Astrocyte of the cerebellum (primary cell): ENCODE measurements around the gene SF3B6.

Experiments used
- DNase-seq: peaks from one replicate; pipeline ENCODE4 v3.0.0-alpha.2; 2011; ENCODE audit warnings: low read depth
- H3K4me3 ChIP-seq: 2 replicates; pipeline ENCODE4 v1.5.1; 2011; ENCODE audit warnings: mild to moderate bottlenecking, low read depth, low read length, moderate library complexity
- CTCF ChIP-seq: IDR thresholded peaks from 2 replicates; pipeline ENCODE4 v1.5.1; 2012; ENCODE audit warnings: low read length, low read depth, moderate library complexity, mild to moderate bottlenecking; ENCODE audit errors: missing control alignments
- in situ Hi-C: cut with HindIII; loops from 2 replicates; pipeline ENCODE4 v1.10.0; 2017; ENCODE audit warnings: low sequenced_read_pairs

Gene SF3B6

GRCh38 chr2:24088821-24089359 lies 12.8 kb upstream of the SF3B6 start:
- in situ Hi-C loops = no loop called here
- DNase-seq = no peak
- no peak for TF ChIP-seq CTCF
- H3K4me3 ChIP-seq = no peak overlapping the region

- TF ChIP-seq CTCF = no peak
- in situ Hi-C loops = no loop called here
- no peak for DNase-seq
- no peak overlapping the region for H3K4me3 ChIP-seq
These were observed 10.9 kb upstream of the SF3B6 start for GRCh38 chr2:24087032-24087431.

GRCh38 chr2:24086241-24086640 lies 10.1 kb upstream of the SF3B6 start:
- in situ Hi-C loops = no loop called here
- TF ChIP-seq CTCF = no peak
- no peak overlapping the region for H3K4me3 ChIP-seq
- no peak for DNase-seq

GRCh38 chr2:24085200-24085489 lies 9.0 kb upstream of the SF3B6 start:
- no peak for TF ChIP-seq CTCF
- H3K4me3 ChIP-seq = peak overlapping the region; percentile 71

GRCh38 chr2:24084386-24085199 lies 8.5 kb upstream of the SF3B6 start, which contains the start of gene TP53I3:
Gene TP53I3, minus strand, starts transcription at chr2:24084834. Its CDS starts 508 bp downstream, at chr2:24084326.
- peak; percentile 85 for TF ChIP-seq CTCF
- in situ Hi-C loops = no loop called here
- DNase-seq = peak; percentile 70
- H3K4me3 ChIP-seq = peak within 1 kb of the TSS; percentile 71

More at GRCh38 chr2:24085200-24085489, 9.0 kb upstream of the SF3B6 start:
- no peak for DNase-seq
- in situ Hi-C loops = no loop called here

GRCh38 chr2:24083567-24084385 lies 7.7 kb upstream of the SF3B6 start:
- DNase-seq = peak; percentile 57
- no peak for TF ChIP-seq CTCF
- peak overlapping the region; percentile 71 for H3K4me3 ChIP-seq
- in situ Hi-C loops = no loop called here
